Right cardiac atrium (tissue), 5 donors: Measurements from ENCODE around the gene ENPP5. TPM values are rescaled to one million over a fixed set of nuclear protein-coding genes. Genes with fewer than 3 reads are reported as not detected.
A peak's percentile ranks its signal among the peaks of the same experiment; 100 is the strongest.
"Not testable (repeated sequence)": the region's sequence is repeated elsewhere in the genome, so short reads cannot be mapped to it uniquely, and the experiment has no call there.

Source experiments
- ATAC-seq, 2 donors: fragments of 200-7000 bp; cut with Tn5 transposase; one replicate each; pipeline versions ENCODE4 v1.8.0 to v1.9.1; 2020; ENCODE audit warnings: moderate library complexity in 2 of 2, mild to moderate bottlenecking in 1 of 2
- DNase-seq, 3 donors: peaks; one replicate each; pipeline ENCODE4 v3.0.0-alpha.2; 2020
- H3K27ac ChIP-seq: one replicate; pipeline ENCODE4 v1.5.1; 2013; ENCODE audit warnings: mild to moderate bottlenecking, low read length, control low read depth, moderate library complexity
- H3K27me3 ChIP-seq: one replicate; pipeline ENCODE4 v1.6.1; 2013; ENCODE audit not compliant: control insufficient read depth, insufficient read depth
- H3K4me1 ChIP-seq: one replicate; pipeline ENCODE4 v1.6.1; 2013; ENCODE audit warnings: low read length; ENCODE audit not compliant: control insufficient read depth, insufficient read depth
- H3K4me3 ChIP-seq: one replicate; pipeline ENCODE4 v1.5.1; 2013; ENCODE audit warnings: low read length, control low read depth
- H3K9me3 ChIP-seq: one replicate; pipeline ENCODE4 v1.6.1; 2013; ENCODE audit warnings: low read length; ENCODE audit not compliant: control insufficient read depth
- WGBS: extraction: QIAGEN DNeasy Blood & Tissue Kit; methylation state at CpG from one replicate; pipeline ENCODE4 v1.1.7; 2013; 5-methylcytosine and 5-hydroxymethylcytosine counted together
- intact Hi-C, 4 donors: fragments of 100-400 bp; cut with DNase I; formaldehyde crosslinking; loops; one replicate each; pipeline versions ENCODE4 v1.11.0 to v1.14.0; 2022 to 2023
- polyA plus RNA-seq: library from polyadenylated mRNA; stranded (reverse); fragments of 200-250 nt; gene quantifications from one replicate; pipeline ENCODE4 v1.2.3, GENCODE V29; 2013
- total RNA-seq, 4 donors: library from RNA; stranded (reverse); fragmentation: NEBNext Ultra II Directional; extraction: Animal tissue kit (Norgen Biotek cat#: 25700); gene quantifications; one replicate each; pipeline ENCODE4 v1.2.1, GENCODE V29; 2021
- donor health status: healthy with polysubstance abuse.
- donor health status: DM: no; HTN: yes; CAD: no.
- donor health status: DM: no; HTN: no; CAD: no.
- donor health status: DM: no; HTN: yes; CAD: no; lungs with severe emphysema.
- donor health status: DM: yes; HTN: yes; CAD: no.

ENPP5 gene
- total and polyA plus RNA-seq, 5 donors = 6.8 to 13.2 (median 10.1) TPM

- intact Hi-C loops = no loop called here
- H3K27ac ChIP-seq = no peak overlapping the region
- DNase-seq = no peak
- 75% methylated on average over 3 of the region's 3 CpGs for WGBS
- H3K4me3 ChIP-seq = no peak overlapping the region
- H3K27me3 ChIP-seq = no peaks in the 10 kb centered on the region
- no peak for ATAC-seq
- no peaks in the 10 kb centered on the region for H3K9me3 ChIP-seq
- no peaks in the 10 kb centered on the region for H3K4me1 ChIP-seq
Measured at GRCh38 chr6:46175976-46176375, 5.2 kb upstream of the ENPP5 start.

- no peaks in the 10 kb centered on the region for H3K9me3 ChIP-seq
- H3K4me1 ChIP-seq = no peaks in the 10 kb centered on the region
- no peak overlapping the region for H3K27ac ChIP-seq
- intact Hi-C loops = no loop called here
- WGBS = 91% methylated on average over 4 of the region's 4 CpGs
- no peak for ATAC-seq
- no peaks in the 10 kb centered on the region for H3K27me3 ChIP-seq
- no peak for DNase-seq
- no peak overlapping the region for H3K4me3 ChIP-seq
Measured at GRCh38 chr6:46175446-46175845, 4.7 kb upstream of the ENPP5 start.

GRCh38 chr6:46174904-46175303, 4.1 kb upstream of the ENPP5 start:
- Histone ChIP-seq H3K4me3 (no peak overlapping the region), H3K4me1 (no peaks in the 10 kb centered on the region), H3K27ac (no peak overlapping the region), H3K27me3 (no peaks in the 10 kb centered on the region), H3K9me3 (no peaks in the 10 kb centered on the region)
- ATAC-seq = no peak
- WGBS = 73% methylated on average over 3 of the region's 3 CpGs
- DNase-seq = no peak
- intact Hi-C loops = no loop called here

GRCh38 chr6:46172176-46172575, 1.4 kb upstream of the ENPP5 start:
- DNase-seq = no peak
- no peak for ATAC-seq
- 67% methylated on average over 4 of the region's 4 CpGs for WGBS
- intact Hi-C loops = no loop called here
- no peaks in the 10 kb centered on the region for H3K9me3 ChIP-seq
- H3K4me3 ChIP-seq = no peak overlapping the region
- H3K4me1 ChIP-seq = no peaks in the 10 kb centered on the region
- no peaks in the 10 kb centered on the region for H3K27me3 ChIP-seq
- H3K27ac ChIP-seq = no peak overlapping the region

GRCh38 chr6:46160102-46160501, 10.7 kb downstream of the ENPP5 start:
- ATAC-seq = no peak
- no peak overlapping the region for H3K27ac ChIP-seq
- 93% methylated on average over 5 of the region's 5 CpGs for WGBS
- no peaks in the 10 kb centered on the region for H3K9me3 ChIP-seq
- H3K27me3 ChIP-seq = no peaks in the 10 kb centered on the region
- no peaks in the 10 kb centered on the region for H3K4me1 ChIP-seq
- H3K4me3 ChIP-seq = no peak overlapping the region
- no peak for DNase-seq
- intact Hi-C loops = no loop called here

GRCh38 chr6:46159229-46159628, 11.6 kb downstream of the ENPP5 start:
- Histone ChIP-seq H3K27me3 (no peaks in the 10 kb centered on the region), H3K27ac (no peak overlapping the region), H3K4me3 (no peak overlapping the region), H3K4me1 (no peaks in the 10 kb centered on the region), H3K9me3 (no peaks in the 10 kb centered on the region)
- ATAC-seq (no peak), DNase-seq (no peak)
- intact Hi-C loops = no loop called here

- intact Hi-C loops = no loop called here
Measured at GRCh38 chr6:46156701-46157100, 14.1 kb downstream of the ENPP5 start.

GRCh38 chr6:46149066-46149465, 21.7 kb downstream of the ENPP5 start:
- H3K9me3 ChIP-seq, H3K4me3 ChIP-seq, H3K27me3 ChIP-seq, intact Hi-C loops, H3K4me1 ChIP-seq, ATAC-seq, H3K27ac ChIP-seq, DNase-seq: not testable (repeated sequence)
- 90% methylated on average over 3 of the region's 3 CpGs for WGBS

More at GRCh38 chr6:46156701-46157100, 14.1 kb downstream of the ENPP5 start:
- H3K4me1 ChIP-seq = no peaks in the 10 kb centered on the region
- no peak for DNase-seq
- H3K9me3 ChIP-seq = no peaks in the 10 kb centered on the region
- H3K27ac ChIP-seq = no peak overlapping the region
- no peak for ATAC-seq
- no peak overlapping the region for H3K4me3 ChIP-seq
- H3K27me3 ChIP-seq = no peaks in the 10 kb centered on the region

GRCh38 chr6:46144270-46144669, 26.5 kb downstream of the ENPP5 start:
- WGBS = 51% methylated on average over 1 of the region's 1 CpG
- H3K27me3 ChIP-seq = no peaks in the 10 kb centered on the region
- no peak overlapping the region for H3K4me3 ChIP-seq
- H3K27ac ChIP-seq = no peak overlapping the region
- H3K9me3 ChIP-seq = no peaks in the 10 kb centered on the region
- DNase-seq (peak in 1 of 3 donors; percentile 37), ATAC-seq (no peak)
- intact Hi-C loops = no loop called here
- peaks cover 2% of the 10 kb centered on the region for H3K4me1 ChIP-seq

- Histone ChIP-seq H3K27me3 (no peaks in the 10 kb centered on the region), H3K9me3 (no peaks in the 10 kb centered on the region), H3K4me1 (peaks cover 4% of the 10 kb centered on the region), H3K4me3 (no peak overlapping the region), H3K27ac (no peak overlapping the region)
- WGBS = 93% methylated on average over 1 of the region's 1 CpG
- intact Hi-C loops = no loop called here
- no peak for ATAC-seq
- DNase-seq = no peak
Measured at GRCh38 chr6:46138281-46138680, 32.5 kb downstream of the ENPP5 start.

GRCh38 chr6:46137387-46137786, 33.4 kb downstream of the ENPP5 start:
- DNase-seq = no peak
- Histone ChIP-seq H3K27ac (no peak overlapping the region), H3K27me3 (no peaks in the 10 kb centered on the region), H3K4me3 (no peak overlapping the region), H3K4me1 (peaks cover 2% of the 10 kb centered on the region), H3K9me3 (no peaks in the 10 kb centered on the region)
- no peak for ATAC-seq
- intact Hi-C loops = no loop called here
- 82% methylated on average over 2 of the region's 2 CpGs for WGBS

GRCh38 chr6:46136831-46137230, 33.9 kb downstream of the ENPP5 start:
- intact Hi-C loops = no loop called here
- Histone ChIP-seq H3K9me3 (no peaks in the 10 kb centered on the region), H3K4me1 (peaks cover 2% of the 10 kb centered on the region), H3K27ac (no peak overlapping the region), H3K27me3 (no peaks in the 10 kb centered on the region), H3K4me3 (no peak overlapping the region)
- ATAC-seq = no peak
- WGBS = 64% methylated on average over 2 of the region's 2 CpGs
- DNase-seq = no peak
